ENCODE data around the gene LRP2.

DNA sequence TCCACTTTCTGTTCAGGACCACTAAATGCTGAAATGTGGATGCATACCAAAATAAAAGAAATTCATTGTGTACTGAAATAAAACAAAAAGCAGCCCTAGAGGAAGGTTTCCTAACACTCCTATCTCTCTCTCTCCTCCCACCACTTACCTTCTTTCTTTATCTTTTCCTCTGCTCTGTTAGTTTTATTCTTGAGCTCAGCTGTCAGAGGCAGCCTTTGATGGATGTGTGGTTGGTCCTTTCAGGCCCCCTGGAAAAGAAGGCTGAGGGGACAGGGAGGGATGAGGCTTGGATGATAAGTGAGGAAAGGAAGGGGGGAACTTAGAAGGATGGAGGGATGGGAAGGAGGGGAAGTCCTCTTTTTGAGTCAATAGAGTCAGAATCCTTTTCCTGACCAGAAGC lies 245.3 kb downstream of the LRP2 start:
- TF ChIP-seq CTCF (IDR thresholded peaks at IDR 0.05), result no peak
- TF ChIP-seq EP300 (IDR thresholded peaks at IDR 0.05), result no peak
